ENCODE results near the gene ADCY9.
A peak's percentile ranks its signal among the peaks of the same experiment; 100 is the strongest.

ADCY9 gene

GRCh38 chr16:3977376-3977775 lies 138.9 kb downstream of the ADCY9 start:
- Histone ChIP-seq H3K36me3 (ENCODE audit: insufficient read depth, low read length) (no peaks in the 10 kb centered on the region), H2AFZ (ENCODE audit: low read length, unreplicated experiment) (no peak overlapping the region), H3K27me3 (ENCODE audit: insufficient read depth, low read length) (no peaks in the 10 kb centered on the region), H3K4me1 (ENCODE audit: control insufficient read depth, insufficient read depth, low read length, unreplicated experiment) (peaks cover 12% of the 10 kb centered on the region), H3K79me2 (ENCODE audit: control insufficient read depth, insufficient read depth, low read length, unreplicated experiment) (no peaks in the 10 kb centered on the region), H3K27ac (ENCODE audit: low read depth, low read length) (no peak overlapping the region), H3K4me3 (ENCODE audit: low read depth, low read length) (no peak overlapping the region)

GRCh38 chr16:3974751-3975150 lies 141.5 kb downstream of the ADCY9 start:
- Histone ChIP-seq H3K36me3 (ENCODE audit: insufficient read depth, low read length) (peaks cover 2% of the 10 kb centered on the region; the same call in 1 of the 2 replicates), H3K27ac (ENCODE audit: low read depth, low read length) (no peak overlapping the region), H3K27me3 (ENCODE audit: insufficient read depth, low read length) (no peaks in the 10 kb centered on the region), H3K79me2 (ENCODE audit: control insufficient read depth, insufficient read depth, low read length, unreplicated experiment) (no peaks in the 10 kb centered on the region), H3K4me1 (ENCODE audit: control insufficient read depth, insufficient read depth, low read length, unreplicated experiment) (peaks cover 6% of the 10 kb centered on the region), H3K4me3 (ENCODE audit: low read depth, low read length) (no peak overlapping the region), H2AFZ (ENCODE audit: low read length, unreplicated experiment) (no peak overlapping the region)

GRCh38 chr16:3971706-3972105 lies 144.5 kb downstream of the ADCY9 start:
- Histone ChIP-seq H2AFZ (ENCODE audit: low read length, unreplicated experiment) (no peak overlapping the region), H3K27ac (ENCODE audit: low read depth, low read length) (peak overlapping the region; percentile 18; the same call in 1 of the 2 replicates), H3K27me3 (ENCODE audit: insufficient read depth, low read length) (no peaks in the 10 kb centered on the region), H3K36me3 (ENCODE audit: insufficient read depth, low read length) (peaks cover 2% of the 10 kb centered on the region; the same call in 1 of the 2 replicates), H3K4me1 (ENCODE audit: control insufficient read depth, insufficient read depth, low read length, unreplicated experiment) (peaks cover 6% of the 10 kb centered on the region), H3K79me2 (ENCODE audit: control insufficient read depth, insufficient read depth, low read length, unreplicated experiment) (no peaks in the 10 kb centered on the region), H3K4me3 (ENCODE audit: low read depth, low read length) (no peak overlapping the region)

DNA sequence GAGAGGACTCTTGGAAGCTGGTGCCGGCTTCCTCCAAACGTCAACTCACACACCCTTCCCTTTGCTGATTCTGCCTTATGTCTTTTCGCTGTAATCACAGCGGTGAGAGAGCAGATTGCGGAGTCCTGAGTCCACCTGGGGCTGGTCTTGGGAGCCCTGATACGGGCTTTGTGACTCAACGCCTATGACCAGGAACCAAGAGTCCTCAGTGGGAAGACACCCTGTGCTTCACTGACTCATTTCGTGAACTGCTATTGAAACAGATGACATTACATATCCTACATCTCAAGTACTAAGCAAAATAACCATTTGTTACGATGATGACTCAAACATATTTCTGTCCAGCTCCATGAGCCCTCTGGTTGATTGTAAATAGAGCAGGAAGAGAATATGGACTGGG lies 145.0 kb downstream of the ADCY9 start:
- Histone ChIP-seq H3K27ac (ENCODE audit: low read depth, low read length) (peak overlapping the region; percentile 18; the same call in 1 of the 2 replicates), H3K4me3 (ENCODE audit: low read depth, low read length) (no peak overlapping the region), H3K79me2 (ENCODE audit: control insufficient read depth, insufficient read depth, low read length, unreplicated experiment) (no peaks in the 10 kb centered on the region), H3K27me3 (ENCODE audit: insufficient read depth, low read length) (no peaks in the 10 kb centered on the region), H3K4me1 (ENCODE audit: control insufficient read depth, insufficient read depth, low read length, unreplicated experiment) (peaks cover 6% of the 10 kb centered on the region), H3K36me3 (ENCODE audit: insufficient read depth, low read length) (peaks cover 2% of the 10 kb centered on the region; the same call in 1 of the 2 replicates), H2AFZ (ENCODE audit: low read length, unreplicated experiment) (no peak overlapping the region)

DNA sequence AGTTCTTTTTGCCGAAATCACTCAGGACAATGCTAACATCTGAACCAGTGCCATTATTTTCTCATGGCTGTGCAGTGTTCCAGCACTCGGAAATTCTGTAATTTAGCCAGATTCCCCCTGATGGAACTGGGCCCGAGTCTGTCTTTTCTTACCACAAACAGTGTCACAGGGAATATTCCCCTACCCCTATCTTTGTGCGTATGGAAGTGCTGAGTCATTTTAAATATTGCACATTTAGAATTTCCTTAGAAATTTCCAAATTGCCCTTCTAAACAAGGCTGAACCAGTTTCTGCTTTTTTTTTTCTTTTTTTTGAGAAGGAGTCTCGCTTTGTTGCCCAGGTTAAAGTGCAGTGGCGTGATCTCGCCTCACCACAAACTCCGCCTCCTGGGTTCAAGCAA lies 147.7 kb downstream of the ADCY9 start:
- Histone ChIP-seq H3K27ac (ENCODE audit: low read depth, low read length) (no peak overlapping the region), H3K27me3 (ENCODE audit: insufficient read depth, low read length) (no peaks in the 10 kb centered on the region), H2AFZ (ENCODE audit: low read length, unreplicated experiment) (no peak overlapping the region), H3K4me3 (ENCODE audit: low read depth, low read length) (no peak overlapping the region), H3K79me2 (ENCODE audit: control insufficient read depth, insufficient read depth, low read length, unreplicated experiment) (no peaks in the 10 kb centered on the region), H3K4me1 (ENCODE audit: control insufficient read depth, insufficient read depth, low read length, unreplicated experiment) (peaks cover 6% of the 10 kb centered on the region), H3K36me3 (ENCODE audit: insufficient read depth, low read length) (peaks cover 8% of the 10 kb centered on the region; the same call in 1 of the 2 replicates)

DNA sequence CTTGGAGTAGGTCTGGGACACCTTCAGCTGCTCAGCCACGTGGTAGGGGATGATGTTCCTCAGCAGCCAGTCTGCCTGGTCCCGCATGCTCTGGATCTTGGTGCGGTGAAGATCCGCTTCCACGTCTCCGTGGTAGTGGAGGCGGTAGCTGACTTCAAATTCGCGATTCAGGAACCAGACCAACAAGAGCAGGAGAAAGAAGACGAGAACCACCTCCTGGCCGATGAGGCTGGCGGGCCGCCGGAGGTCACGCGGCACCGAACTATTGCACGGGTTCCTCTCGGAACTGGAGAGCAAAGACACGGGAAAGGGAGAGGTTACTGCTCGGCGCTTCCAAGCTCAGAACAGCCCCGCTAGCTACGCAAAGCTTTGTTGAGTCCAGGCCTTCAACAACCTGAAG lies 149.6 kb downstream of the ADCY9 start:
- peaks cover 3% of the 10 kb centered on the region for H3K4me1 ChIP-seq (ENCODE audit: control insufficient read depth, insufficient read depth, low read length, unreplicated experiment)
- H3K4me3 ChIP-seq (ENCODE audit: low read depth, low read length): no peak overlapping the region
- peaks cover 8% of the 10 kb centered on the region; the same call in 1 of the 2 replicates for H3K36me3 ChIP-seq (ENCODE audit: insufficient read depth, low read length)
- H3K27me3 ChIP-seq (ENCODE audit: insufficient read depth, low read length): no peaks in the 10 kb centered on the region
- H3K27ac ChIP-seq (ENCODE audit: low read depth, low read length): no peak overlapping the region
- no peak overlapping the region for H2AFZ ChIP-seq (ENCODE audit: low read length, unreplicated experiment)
- H3K79me2 ChIP-seq (ENCODE audit: control insufficient read depth, insufficient read depth, low read length, unreplicated experiment): no peaks in the 10 kb centered on the region

- peaks cover 6% of the 10 kb centered on the region for H3K4me1 ChIP-seq (ENCODE audit: control insufficient read depth, insufficient read depth, low read length, unreplicated experiment)
- H2AFZ ChIP-seq (ENCODE audit: low read length, unreplicated experiment): no peak overlapping the region
- no peak overlapping the region for H3K27ac ChIP-seq (ENCODE audit: low read depth, low read length)
- H3K36me3 ChIP-seq (ENCODE audit: insufficient read depth, low read length): peaks cover 8% of the 10 kb centered on the region; the same call in 1 of the 2 replicates
- no peaks in the 10 kb centered on the region for H3K27me3 ChIP-seq (ENCODE audit: insufficient read depth, low read length)
- no peak overlapping the region for H3K4me3 ChIP-seq (ENCODE audit: low read depth, low read length)
- no peaks in the 10 kb centered on the region for H3K79me2 ChIP-seq (ENCODE audit: control insufficient read depth, insufficient read depth, low read length, unreplicated experiment)
Measured at GRCh38 chr16:3965781-3966582, 150.3 kb downstream of the ADCY9 start.

DNA sequence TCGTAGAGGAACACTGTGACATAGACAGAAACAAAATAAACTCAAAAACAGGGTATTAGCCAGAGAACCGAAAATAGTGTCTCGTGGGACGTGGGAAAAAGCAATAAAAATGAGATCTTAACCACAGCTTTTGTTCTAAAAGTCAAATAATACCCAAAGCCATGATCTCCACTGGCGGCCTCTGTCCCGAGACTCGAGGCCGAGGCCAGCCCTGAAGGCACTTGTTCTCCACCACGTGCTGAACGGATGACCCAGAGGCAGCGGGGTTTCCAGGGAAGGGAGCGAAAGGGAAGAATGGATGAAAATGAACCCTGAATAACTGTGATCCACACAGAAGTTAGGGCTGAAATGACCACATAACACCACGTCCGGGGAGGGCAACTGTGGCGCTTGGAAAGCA lies 150.9 kb downstream of the ADCY9 start:
- Histone ChIP-seq H3K79me2 (ENCODE audit: control insufficient read depth, insufficient read depth, low read length, unreplicated experiment) (no peaks in the 10 kb centered on the region), H2AFZ (ENCODE audit: low read length, unreplicated experiment) (no peak overlapping the region), H3K4me3 (ENCODE audit: low read depth, low read length) (no peak overlapping the region), H3K27me3 (ENCODE audit: insufficient read depth, low read length) (no peaks in the 10 kb centered on the region), H3K4me1 (ENCODE audit: control insufficient read depth, insufficient read depth, low read length, unreplicated experiment) (peaks cover 6% of the 10 kb centered on the region), H3K27ac (ENCODE audit: low read depth, low read length) (no peak overlapping the region), H3K36me3 (ENCODE audit: insufficient read depth, low read length) (peaks cover 5% of the 10 kb centered on the region; the same call in 1 of the 2 replicates)

DNA sequence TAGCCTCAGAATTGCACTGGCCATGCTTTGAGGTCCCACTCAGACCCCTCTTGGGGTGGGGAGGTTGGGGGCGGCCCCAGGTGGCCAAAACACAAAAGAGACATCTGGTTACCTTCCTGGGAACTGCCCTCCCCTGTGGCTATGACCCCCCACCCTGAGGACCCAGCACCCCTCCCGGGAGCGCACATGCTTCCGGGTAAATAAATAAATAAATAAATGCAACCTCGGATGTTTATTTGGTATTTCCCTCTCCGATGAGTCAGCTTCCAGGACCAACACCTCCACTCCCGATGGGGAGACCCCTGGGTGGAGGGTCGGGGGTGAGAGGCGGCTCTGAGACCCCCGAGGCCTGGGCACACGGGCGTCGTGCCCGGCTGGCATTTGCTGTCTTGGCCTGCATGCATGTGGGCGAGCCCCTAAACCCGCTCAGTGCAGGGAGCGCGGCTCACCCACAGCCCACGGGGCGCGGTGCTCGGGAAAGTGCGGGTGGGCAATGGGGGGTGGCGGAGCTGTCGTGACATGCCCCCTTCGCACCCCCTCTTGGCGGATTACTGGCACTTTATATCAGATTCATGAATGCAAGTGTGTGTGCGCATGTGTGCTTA lies 151.5 kb downstream of the ADCY9 start:
- Histone ChIP-seq H3K27ac (ENCODE audit: low read depth, low read length) (no peak overlapping the region), H3K36me3 (ENCODE audit: insufficient read depth, low read length) (peaks cover 5% of the 10 kb centered on the region; the same call in 1 of the 2 replicates), H3K79me2 (ENCODE audit: control insufficient read depth, insufficient read depth, low read length, unreplicated experiment) (no peaks in the 10 kb centered on the region), H3K4me3 (ENCODE audit: low read depth, low read length) (no peak overlapping the region), H2AFZ (ENCODE audit: low read length, unreplicated experiment) (no peak overlapping the region), H3K27me3 (ENCODE audit: insufficient read depth, low read length) (no peaks in the 10 kb centered on the region), H3K4me1 (ENCODE audit: control insufficient read depth, insufficient read depth, low read length, unreplicated experiment) (peaks cover 6% of the 10 kb centered on the region)

DNA sequence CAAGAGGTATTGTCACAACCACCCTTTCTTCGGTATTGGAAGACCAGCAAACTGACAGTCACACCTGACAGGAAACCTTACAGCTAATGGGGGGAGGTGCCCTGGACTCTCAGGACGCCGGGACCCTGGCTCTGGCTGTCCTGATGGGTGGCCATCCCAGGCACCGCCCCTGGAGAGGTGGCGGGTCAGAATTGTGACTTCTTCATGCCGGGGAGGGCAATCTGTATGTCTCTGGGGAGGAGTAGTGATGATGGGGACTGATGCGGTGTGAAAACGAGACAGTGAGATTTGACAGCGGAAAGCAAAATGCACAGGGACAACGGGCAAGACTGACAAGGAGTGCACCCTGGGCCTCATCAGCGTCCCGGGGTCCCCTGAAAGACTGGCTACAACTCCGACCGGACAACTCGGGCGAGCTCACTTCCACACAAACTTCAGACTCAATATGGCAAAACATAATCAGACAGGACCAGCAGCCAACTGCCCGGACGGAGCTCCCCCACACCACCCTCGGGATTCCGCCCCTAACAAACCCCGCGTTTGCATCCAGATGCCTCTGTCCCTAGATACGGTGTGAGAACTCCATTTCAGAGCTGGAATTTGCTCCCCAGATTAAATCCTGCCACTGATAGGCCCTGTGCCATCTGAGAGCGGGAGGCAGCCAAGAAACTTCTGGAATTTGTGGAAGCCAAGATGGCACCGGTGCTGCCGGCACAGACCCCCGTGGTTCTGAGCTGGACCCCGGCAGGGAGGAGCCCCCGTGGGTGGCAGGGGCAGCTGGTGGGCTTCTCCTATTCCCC lies 152.2 kb downstream of the ADCY9 start:
- H3K27me3 ChIP-seq (ENCODE audit: insufficient read depth, low read length): no peaks in the 10 kb centered on the region
- peaks cover 6% of the 10 kb centered on the region for H3K4me1 ChIP-seq (ENCODE audit: control insufficient read depth, insufficient read depth, low read length, unreplicated experiment)
- no peak overlapping the region for H3K27ac ChIP-seq (ENCODE audit: low read depth, low read length)
- H3K4me3 ChIP-seq (ENCODE audit: low read depth, low read length): no peak overlapping the region
- no peaks in the 10 kb centered on the region for H3K79me2 ChIP-seq (ENCODE audit: control insufficient read depth, insufficient read depth, low read length, unreplicated experiment)
- peaks cover 5% of the 10 kb centered on the region; the same call in 1 of the 2 replicates for H3K36me3 ChIP-seq (ENCODE audit: insufficient read depth, low read length)
- H2AFZ ChIP-seq (ENCODE audit: low read length, unreplicated experiment): no peak overlapping the region
